Fibroblast of lung (primary cell): ENCODE measurements around the gene NMU. TPM values are rescaled to one million over a fixed set of nuclear protein-coding genes. Genes with fewer than 3 reads are reported as not detected.

Experiments used
- DNase-seq, 2 donors: peaks; one replicate each; pipeline versions ENCODE4 v3.0.0 to v3.0.0-alpha.2; 2010; ENCODE audit warnings: low read depth in 2 of 2
- H2AFZ ChIP-seq: 2 replicates; pipeline ENCODE4 v1.5.1; 2012; ENCODE audit warnings: low read length, control low read depth, inconsistent platforms
- H3K27ac ChIP-seq: 2 replicates; pipeline ENCODE4 v1.5.1; 2011; ENCODE audit warnings: low read length, control low read depth; ENCODE audit not compliant: insufficient read depth
- H3K27me3 ChIP-seq: 2 replicates; pipeline ENCODE4 v1.5.1; 2011; ENCODE audit warnings: mild to moderate bottlenecking, low read length; ENCODE audit not compliant: control insufficient read depth, insufficient read depth
- H3K36me3 ChIP-seq: 2 replicates; pipeline ENCODE4 v1.5.1; 2011; ENCODE audit warnings: low read length; ENCODE audit not compliant: control insufficient read depth, insufficient read depth
- H3K4me1 ChIP-seq: 2 replicates; pipeline ENCODE4 v1.5.1; 2011; ENCODE audit warnings: low read length; ENCODE audit not compliant: control insufficient read depth, insufficient read depth; ENCODE audit errors: extremely low read depth
- H3K4me2 ChIP-seq: 2 replicates; pipeline ENCODE4 v1.5.1; 2011; ENCODE audit warnings: low read length, control low read depth; ENCODE audit not compliant: insufficient read depth; ENCODE audit errors: extremely low read depth
- H3K4me3 ChIP-seq, 4 experiments: fragments of 200-600 bp in 1 of 4; sonication (generic) in 1 of 4; replicated peaks in 1 of 4; 2 replicates each; pipeline ENCODE4 v1.5.1; 2011 to 2016; ENCODE audit warnings: low read length in 4 of 4, low read depth in 3 of 4, mild to moderate bottlenecking in 3 of 4, control low read depth in 2 of 4, inconsistent platforms in 1 of 4, mixed read lengths in 1 of 4; ENCODE audit not compliant: insufficient read depth in 1 of 4; ENCODE audit errors: control extremely low read depth in 1 of 4
- H3K79me2 ChIP-seq: 2 replicates; pipeline ENCODE4 v1.5.1; 2012; ENCODE audit warnings: mild to moderate bottlenecking, low read length, inconsistent platforms; ENCODE audit not compliant: control insufficient read depth, insufficient read depth
- H3K9ac ChIP-seq: 2 replicates; pipeline ENCODE4 v1.5.1; 2011; ENCODE audit warnings: mild to moderate bottlenecking, low read length, control low read depth; ENCODE audit not compliant: insufficient read depth
- H3K9me3 ChIP-seq: 2 replicates; pipeline ENCODE4 v1.5.1; 2012; ENCODE audit warnings: low read depth, low read length; ENCODE audit not compliant: control insufficient read depth, insufficient read depth
- H4K20me1 ChIP-seq: 2 replicates; pipeline ENCODE4 v1.5.1; 2011; ENCODE audit warnings: low read length; ENCODE audit not compliant: control insufficient read depth, insufficient read depth; ENCODE audit errors: extremely low read depth
- CTCF ChIP-seq, 2 donors: IDR thresholded peaks in 1 of 2; conservative IDR thresholded peaks in 1 of 2; 1 replicate in 1 of 2; 2 replicates in 1 of 2; pipeline ENCODE4 v1.5.1; 2011 to 2012; ENCODE audit warnings: low read length in 2 of 2, control low read depth in 1 of 2, inconsistent platforms in 1 of 2, low read depth in 1 of 2, mild to moderate bottlenecking in 1 of 2
- EZH2 ChIP-seq: IDR thresholded peaks from 2 replicates; pipeline ENCODE4 v1.5.1; 2012; ENCODE audit warnings: low read length, control low read depth, mild to moderate bottlenecking; ENCODE audit errors: missing control alignments
- polyA plus RNA-seq, 2 donors: library from polyadenylated mRNA; depleted of rRNA in 1 of 2; stranded (reverse) in 1 of 2; unstranded in 1 of 2; fragments of >200 nt; gene quantifications; 2 replicates each; pipeline ENCODE4 v1.2.1, GENCODE V29; 2011 to 2012; ENCODE audit warnings: missing spikeins in 1 of 2
- total RNA-seq: library from RNA; depleted of rRNA; stranded (reverse); fragments of >200 nt; gene quantifications from 2 replicates; pipeline ENCODE4 v1.2.1, GENCODE V29; 2014

The NMU gene
- total and polyA plus RNA-seq, 2 donors (not counting 1 experiment from before 2014, with no cell fraction given), result 0.08 TPM; not detected in 1

DNA sequence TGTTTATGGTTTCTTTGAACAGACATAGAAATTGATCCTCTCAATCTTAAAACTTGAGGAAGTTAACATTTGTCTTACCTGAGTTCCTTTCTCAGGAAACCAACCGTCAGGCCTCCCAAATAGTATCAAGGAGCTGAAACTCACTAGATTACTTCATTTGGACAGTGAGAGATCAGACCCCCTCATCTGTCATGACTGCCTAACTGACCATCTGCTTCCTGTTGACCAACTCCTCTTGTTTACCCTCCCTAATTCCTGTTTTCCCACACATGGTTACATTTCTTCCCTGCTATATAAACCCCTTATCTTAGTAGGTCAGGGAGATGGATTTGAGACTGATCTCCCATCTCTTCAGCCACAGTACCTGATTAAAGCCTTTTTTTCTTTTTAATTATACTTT is 46.2 kb upstream of the NMU start:
- Histone ChIP-seq H3K27ac (no peak overlapping the region), H2AFZ (no peak overlapping the region), H3K36me3 (no peaks in the 10 kb centered on the region), H3K27me3 (no peaks in the 10 kb centered on the region), H3K79me2 (no peaks in the 10 kb centered on the region), H3K4me2 (no peak overlapping the region), H3K4me1 (no peaks in the 10 kb centered on the region), H4K20me1 (no peaks in the 10 kb centered on the region), H3K9ac (no peak overlapping the region), H3K4me3 (no peak overlapping the region), H3K9me3 (no peaks in the 10 kb centered on the region)
- DNase-seq, result no peak
- TF ChIP-seq EZH2 (no peak), CTCF (conservative IDR thresholded peaks at IDR 0.05 in 1 of 2, IDR thresholded peaks at IDR 0.05 in 1 of 2; ENCODE audit: low read depth in 1 of 2, low read length in 2 of 2) (no peak)

DNA sequence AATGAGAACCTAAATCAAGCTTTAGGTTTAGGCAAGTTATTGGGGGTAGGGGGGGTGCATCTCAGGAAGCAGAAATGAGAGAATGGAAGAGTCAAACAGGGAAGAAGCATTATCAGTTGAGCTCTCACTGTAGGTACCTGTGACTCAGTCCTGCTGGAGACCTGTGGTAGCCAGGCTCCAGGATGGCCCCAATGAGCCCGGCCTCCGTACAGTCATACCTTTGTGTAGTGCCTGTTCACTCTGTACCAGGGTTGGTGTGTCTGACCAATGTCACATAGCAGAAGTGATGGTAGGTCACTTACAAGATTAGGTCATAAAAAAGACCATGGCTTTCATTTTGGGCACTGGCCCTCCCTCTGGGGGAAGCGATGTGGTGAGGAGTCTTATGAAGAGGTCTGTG is 45.3 kb upstream of the NMU start:
- no peak overlapping the region for H3K4me3 ChIP-seq
- H3K9me3 ChIP-seq, result no peaks in the 10 kb centered on the region
- H3K27me3 ChIP-seq, result no peaks in the 10 kb centered on the region
- no peaks in the 10 kb centered on the region for H3K36me3 ChIP-seq
- H2AFZ ChIP-seq, result no peak overlapping the region
- H3K27ac ChIP-seq, result no peak overlapping the region
- TF ChIP-seq EZH2, result no peak
- TF ChIP-seq CTCF (conservative IDR thresholded peaks at IDR 0.05 in 1 of 2, IDR thresholded peaks at IDR 0.05 in 1 of 2; ENCODE audit: low read depth in 1 of 2, low read length in 2 of 2), result no peak
- H3K4me1 ChIP-seq, result no peaks in the 10 kb centered on the region
- H4K20me1 ChIP-seq, result no peaks in the 10 kb centered on the region
- no peak overlapping the region for H3K4me2 ChIP-seq
- no peaks in the 10 kb centered on the region for H3K79me2 ChIP-seq
- no peak for DNase-seq
- H3K9ac ChIP-seq, result no peak overlapping the region

GRCh38 chr4:55675196-55675793 is 39.2 kb upstream of the NMU start:
- Histone ChIP-seq H3K27me3 (no peaks in the 10 kb centered on the region), H3K36me3 (no peaks in the 10 kb centered on the region), H3K9ac (no peak overlapping the region), H3K4me2 (no peak overlapping the region), H3K79me2 (no peaks in the 10 kb centered on the region), H3K27ac (no peak overlapping the region), H2AFZ (no peak overlapping the region), H3K9me3 (no peaks in the 10 kb centered on the region), H3K4me3 (no peak overlapping the region), H3K4me1 (no peaks in the 10 kb centered on the region), H4K20me1 (no peaks in the 10 kb centered on the region)
- no peak for DNase-seq
- TF ChIP-seq CTCF (conservative IDR thresholded peaks at IDR 0.05 in 1 of 2, IDR thresholded peaks at IDR 0.05 in 1 of 2; ENCODE audit: low read depth in 1 of 2, low read length in 2 of 2) (no peak), EZH2 (no peak)
